Stimulated activated CD4-positive, alpha-beta T cell treated with anti-CD3 and anti-CD28 coated beads, TNF-alpha, amount 100 ng/mL, for 4 hours (primary cell): ENCODE data around the gene SH3BP5L.
"Not testable (repeated sequence)": the region's sequence is repeated elsewhere in the genome, so short reads cannot be mapped to it uniquely, and the experiment has no call there.

Experiments used
- DNase-seq, 3 experiments: peaks; one replicate each; pipeline ENCODE4 v3.0.0-alpha.2; 2020; ENCODE audit warnings: low read depth in 3 of 3

The SH3BP5L gene

GRCh38 chr1:248810000-248810726 is 15.6 kb downstream of the SH3BP5L start:
- no peak for DNase-seq

GRCh38 chr1:248808876-248809275 is 16.8 kb downstream of the SH3BP5L start:
- DNase-seq = no peak

GRCh38 chr1:248807067-248807737 is 18.5 kb downstream of the SH3BP5L start:
- peak; percentile 18 to 31 (median 26) for DNase-seq

GRCh38 chr1:248805876-248806275 is 19.8 kb downstream of the SH3BP5L start:
- no peak for DNase-seq

- no peak for DNase-seq
These were observed 20.7 kb downstream of the SH3BP5L start for GRCh38 chr1:248804771-248805681.

- DNase-seq = not testable (repeated sequence)
These were observed 22.2 kb downstream of the SH3BP5L start for GRCh38 chr1:248803501-248803900.

GRCh38 chr1:248802454-248802853 is 23.3 kb downstream of the SH3BP5L start:
- no peak for DNase-seq

GRCh38 chr1:248800459-248800858 is 25.3 kb downstream of the SH3BP5L start:
- no peak for DNase-seq

GRCh38 chr1:248798791-248799190 is 26.9 kb downstream of the SH3BP5L start:
- no peak for DNase-seq

GRCh38 chr1:248794663-248795062 is 31.1 kb downstream of the SH3BP5L start:
- not testable (repeated sequence) for DNase-seq

GRCh38 chr1:248793592-248793991 is 32.1 kb downstream of the SH3BP5L start:
- no peak for DNase-seq

GRCh38 chr1:248792342-248792741 is 33.4 kb downstream of the SH3BP5L start:
- DNase-seq = no peak

- DNase-seq = no peak
These were observed 34.7 kb downstream of the SH3BP5L start for GRCh38 chr1:248791010-248791409.

- no peak for DNase-seq
These were observed 35.3 kb downstream of the SH3BP5L start for GRCh38 chr1:248790456-248790855.

- DNase-seq = not testable (repeated sequence)
These were observed 36.4 kb downstream of the SH3BP5L start for GRCh38 chr1:248789337-248789736.

- DNase-seq = no peak
These were observed 37.4 kb downstream of the SH3BP5L start for GRCh38 chr1:248788327-248788726.

GRCh38 chr1:248787430-248787829 is 38.3 kb downstream of the SH3BP5L start:
- DNase-seq = no peak

GRCh38 chr1:248786156-248786555 is 39.6 kb downstream of the SH3BP5L start:
- no peak for DNase-seq

- DNase-seq = no peak
These were observed 42.3 kb downstream of the SH3BP5L start for GRCh38 chr1:248783367-248783766.

GRCh38 chr1:248782416-248783141 is 43.1 kb downstream of the SH3BP5L start:
- DNase-seq = no peak

GRCh38 chr1:248779350-248779749 is 46.4 kb downstream of the SH3BP5L start:
- no peak for DNase-seq

GRCh38 chr1:248778906-248779305 is 46.8 kb downstream of the SH3BP5L start:
- no peak for DNase-seq
